Measurements from ENCODE around the gene TEX2. TPM values are rescaled to one million over a fixed set of nuclear protein-coding genes. Genes with fewer than 3 reads are reported as not detected.

The TEX2 gene
- total and polyA plus RNA-seq, 2 of the 13 experiments (the other 11 are each of a cell fraction or from before 2014, with no cell fraction given) = 21.4 to 37.7 TPM

DNA sequence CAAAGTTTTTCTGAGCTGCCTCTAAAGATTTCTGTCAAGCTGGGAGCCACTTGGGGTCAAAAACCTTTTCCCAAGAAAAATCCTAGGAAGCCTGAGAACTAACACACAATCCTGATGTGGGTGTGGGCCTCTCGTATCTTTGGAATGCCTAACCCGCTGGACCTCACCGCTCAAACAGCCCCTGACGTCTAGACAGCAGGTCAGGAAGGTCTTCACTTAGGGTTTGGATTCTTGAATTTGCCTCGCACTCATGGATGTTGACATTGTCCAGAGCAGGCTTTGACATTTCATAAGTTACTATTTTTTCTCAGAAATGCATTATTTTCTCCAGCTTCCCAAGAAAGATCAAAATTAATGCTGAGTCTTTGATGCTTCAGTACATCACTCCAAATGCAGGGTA, 18.9 kb downstream of the TEX2 start:
- H3K27ac ChIP-seq (ENCODE audit: extremely low read length, insufficient read depth, low read length) = no peak overlapping the region
- in situ Hi-C loops (cut with HindIII; ENCODE audit: extremely low pct_ligation_motif_present, low pct_unique_long_range_greater_than_20kb) = no loop called here
- H3K4me3 ChIP-seq (replicated peaks in 1 of 3; ENCODE audit: insufficient read depth in 1 of 3, low read depth in 2 of 3, low read length in 3 of 3) = no peak overlapping the region
- BruUV-seq (replicated peaks) = no TSS peak
- no peaks in the 10 kb centered on the region; a peak in 1 of 5 replicates for H3K36me3 ChIP-seq (replicated peaks in 1 of 2; ENCODE audit: control insufficient read depth in 1 of 2, insufficient read depth in 2 of 2, low read length in 2 of 2)
- TF ChIP-seq, protein P1, sequence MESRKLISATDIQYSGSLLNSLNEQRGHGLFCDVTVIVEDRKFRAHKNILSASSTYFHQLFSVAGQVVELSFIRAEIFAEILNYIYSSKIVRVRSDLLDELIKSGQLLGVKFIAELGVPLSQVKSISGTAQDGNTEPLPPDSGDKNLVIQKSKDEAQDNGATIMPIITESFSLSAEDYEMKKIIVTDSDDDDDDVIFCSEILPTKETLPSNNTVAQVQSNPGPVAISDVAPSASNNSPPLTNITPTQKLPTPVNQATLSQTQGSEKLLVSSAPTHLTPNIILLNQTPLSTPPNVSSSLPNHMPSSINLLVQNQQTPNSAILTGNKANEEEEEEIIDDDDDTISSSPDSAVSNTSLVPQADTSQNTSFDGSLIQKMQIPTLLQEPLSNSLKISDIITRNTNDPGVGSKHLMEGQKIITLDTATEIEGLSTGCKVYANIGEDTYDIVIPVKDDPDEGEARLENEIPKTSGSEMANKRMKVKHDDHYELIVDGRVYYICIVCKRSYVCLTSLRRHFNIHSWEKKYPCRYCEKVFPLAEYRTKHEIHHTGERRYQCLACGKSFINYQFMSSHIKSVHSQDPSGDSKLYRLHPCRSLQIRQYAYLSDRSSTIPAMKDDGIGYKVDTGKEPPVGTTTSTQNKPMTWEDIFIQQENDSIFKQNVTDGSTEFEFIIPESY (CRISPR knock-in tag; IDR thresholded peaks at IDR 0.05) = peak; percentile 36; the same call in 1 of the 2 replicates
- TF ChIP-seq, protein P2, sequence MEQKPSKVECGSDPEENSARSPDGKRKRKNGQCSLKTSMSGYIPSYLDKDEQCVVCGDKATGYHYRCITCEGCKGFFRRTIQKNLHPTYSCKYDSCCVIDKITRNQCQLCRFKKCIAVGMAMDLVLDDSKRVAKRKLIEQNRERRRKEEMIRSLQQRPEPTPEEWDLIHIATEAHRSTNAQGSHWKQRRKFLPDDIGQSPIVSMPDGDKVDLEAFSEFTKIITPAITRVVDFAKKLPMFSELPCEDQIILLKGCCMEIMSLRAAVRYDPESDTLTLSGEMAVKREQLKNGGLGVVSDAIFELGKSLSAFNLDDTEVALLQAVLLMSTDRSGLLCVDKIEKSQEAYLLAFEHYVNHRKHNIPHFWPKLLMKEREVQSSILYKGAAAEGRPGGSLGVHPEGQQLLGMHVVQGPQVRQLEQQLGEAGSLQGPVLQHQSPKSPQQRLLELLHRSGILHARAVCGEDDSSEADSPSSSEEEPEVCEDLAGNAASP (CRISPR knock-in tag; IDR thresholded peaks at IDR 0.05; ENCODE audit: borderline replicate concordance) = no peak
- intact Hi-C loops (cut with micrococcal nuclease; ENCODE audit: unreplicated experiment) = no loop called here
- no peaks in the 10 kb centered on the region for H3K9me3 ChIP-seq (ENCODE audit: low read length)
- CTCF ChIA-PET (ENCODE audit: low intra/inter-chr PET ratio, low total read pairs) = no interaction called here
- peaks cover 26% of the 10 kb centered on the region for H3K4me1 ChIP-seq (ENCODE audit: insufficient read depth, low read length)
- H3K79me2 ChIP-seq (ENCODE audit: insufficient read depth, low read length) = peaks cover 74% of the 10 kb centered on the region
- H3K27me3 ChIP-seq (ENCODE audit: control insufficient read depth in 1 of 2, insufficient read depth in 2 of 2, low read length in 2 of 2) = no peaks in the 10 kb centered on the region
- H4K20me1 ChIP-seq (ENCODE audit: insufficient read depth, low read length) = no peaks in the 10 kb centered on the region
- ATAC-seq (no peak), FAIRE-seq (no peak), DNase-seq (ENCODE audit: low spot score) (no peak)
- WGBS (ENCODE audit: low lambda C conversion rate) = 95% methylated on average over 5 of the region's 5 CpGs
- no peak overlapping the region for H3K4me2 ChIP-seq (ENCODE audit: low read depth, low read length)
- POLR2A ChIA-PET = interaction anchor here (1.3 kb wide), 1 partner anchor 28 kb away, joined by 3 read pairs; no protein-coding TSS in a partner anchor
- H2AFZ ChIP-seq (ENCODE audit: low read length) = no peak overlapping the region
- no peak overlapping the region for H3K9ac ChIP-seq (ENCODE audit: insufficient read depth, low read depth, low read length)

DNA sequence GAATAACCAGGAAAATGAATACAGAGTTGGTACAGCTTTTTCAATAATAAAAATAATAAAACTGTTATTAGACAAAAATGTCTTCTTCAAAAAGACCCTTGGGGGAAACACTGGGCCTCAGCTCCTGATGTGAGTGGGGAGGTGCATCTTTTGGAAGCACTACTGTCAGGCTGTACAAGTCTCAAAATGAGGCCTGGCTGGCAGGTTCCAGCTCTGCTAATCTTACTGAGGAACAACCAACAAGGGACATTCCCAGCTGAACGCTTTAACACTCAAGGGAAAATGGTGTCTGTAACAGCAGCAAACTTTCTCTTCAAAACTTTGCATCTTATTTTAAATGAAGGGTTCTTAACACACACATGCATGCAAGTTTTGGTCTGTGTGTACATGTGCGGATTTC, 19.7 kb downstream of the TEX2 start:
- H3K27ac ChIP-seq (ENCODE audit: extremely low read length, insufficient read depth, low read length) = no peak overlapping the region
- TF ChIP-seq ZSCAN12 (CRISPR knock-in tag; IDR thresholded peaks at IDR 0.05) (no peak), ZNF34 (CRISPR knock-in tag; IDR thresholded peaks at IDR 0.05; ENCODE audit: borderline replicate concordance) (no peak), REL (CRISPR knock-in tag; conservative IDR thresholded peaks at IDR 0.05) (no peak), ZNF263 (CRISPR knock-in tag; IDR thresholded peaks at IDR 0.05) (no peak), GPN1 (CRISPR knock-in tag; IDR thresholded peaks at IDR 0.05; ENCODE audit: borderline replicate concordance) (no peak), NFIB (CRISPR knock-in tag; IDR thresholded peaks at IDR 0.05; ENCODE audit: borderline replicate concordance) (no peak), ATF7-NPFF (CRISPR knock-in tag; IDR thresholded peaks at IDR 0.05; ENCODE audit: low read depth) (no peak), SMAD9 (CRISPR knock-in tag; IDR thresholded peaks at IDR 0.05) (no peak)
- no peaks in the 10 kb centered on the region; a peak in 1 of 5 replicates for H3K36me3 ChIP-seq (replicated peaks in 1 of 2; ENCODE audit: control insufficient read depth in 1 of 2, insufficient read depth in 2 of 2, low read length in 2 of 2)
- H3K4me1 ChIP-seq (ENCODE audit: insufficient read depth, low read length) = peaks cover 26% of the 10 kb centered on the region
- H3K79me2 ChIP-seq (ENCODE audit: insufficient read depth, low read length) = peaks cover 71% of the 10 kb centered on the region
- POLR2A ChIA-PET = interaction anchor here (1.3 kb wide), 1 partner anchor 27 kb away, joined by 3 read pairs; no protein-coding TSS in a partner anchor
- H3K4me2 ChIP-seq (ENCODE audit: low read depth, low read length) = no peak overlapping the region
- H3K9me3 ChIP-seq (ENCODE audit: low read length) = no peaks in the 10 kb centered on the region
- H2AFZ ChIP-seq (ENCODE audit: low read length) = no peak overlapping the region
- no peak for ATAC-seq
- H3K27me3 ChIP-seq (ENCODE audit: control insufficient read depth in 1 of 2, insufficient read depth in 2 of 2, low read length in 2 of 2) = no peaks in the 10 kb centered on the region
- 97% methylated on average over 2 of the region's 2 CpGs for WGBS (ENCODE audit: low lambda C conversion rate)
- no peaks in the 10 kb centered on the region for H4K20me1 ChIP-seq (ENCODE audit: insufficient read depth, low read length)
- intact Hi-C loops (cut with micrococcal nuclease; ENCODE audit: unreplicated experiment) (no loop called here), in situ Hi-C loops (cut with HindIII; ENCODE audit: extremely low pct_ligation_motif_present, low pct_unique_long_range_greater_than_20kb) (no loop called here)
- BruUV-seq (replicated peaks) = no TSS peak
- H3K4me3 ChIP-seq (replicated peaks in 1 of 3; ENCODE audit: insufficient read depth in 1 of 3, low read depth in 2 of 3, low read length in 3 of 3) = no peak overlapping the region
- FAIRE-seq = no peak
- no peak overlapping the region for H3K9ac ChIP-seq (ENCODE audit: insufficient read depth, low read depth, low read length)
- CTCF ChIA-PET (ENCODE audit: low intra/inter-chr PET ratio, low total read pairs) = no interaction called here
- DNase-seq (ENCODE audit: low spot score) = no peak

All from HepG2 (cell line).